Measurements from ENCODE around the gene EEF1A2.
"Not testable (repeated sequence)": the region's sequence is repeated elsewhere in the genome, so short reads cannot be mapped to it uniquely, and the experiment has no call there.

The EEF1A2 gene

GRCh38 chr20:63487781-63488241, 11.1 kb downstream of the EEF1A2 start:
- Histone ChIP-seq H3K4me1 (peaks cover 11% of the 10 kb centered on the region; the same call in 1 of the 2 replicates), H3K4me3 (no peak overlapping the region), H3K27me3 (ENCODE audit: low read depth) (no peaks in the 10 kb centered on the region), H3K36me3 (replicated peaks) (peaks cover 42% of the 10 kb centered on the region), H3K9me3 (no peaks in the 10 kb centered on the region)
- no peak for DNase-seq (ENCODE audit: low spot score in 2 of 2)
- in situ Hi-C loops (cut with MboI; ENCODE audit: low sequenced_read_pairs): no loop called here

- peaks cover 41% of the 10 kb centered on the region for H3K36me3 ChIP-seq (replicated peaks)
- H3K4me1 ChIP-seq: peaks cover 11% of the 10 kb centered on the region; the same call in 1 of the 2 replicates
- no peak for DNase-seq (ENCODE audit: low spot score in 2 of 2)
- H3K4me3 ChIP-seq: no peak overlapping the region
- no peaks in the 10 kb centered on the region for H3K27me3 ChIP-seq (ENCODE audit: low read depth)
- no peaks in the 10 kb centered on the region for H3K9me3 ChIP-seq
- in situ Hi-C loops (cut with MboI; ENCODE audit: low sequenced_read_pairs): no loop called here
These were observed 11.6 kb downstream of the EEF1A2 start for GRCh38 chr20:63487116-63487764.

GRCh38 chr20:63486300-63486855, 12.5 kb downstream of the EEF1A2 start:
- H3K4me3 ChIP-seq: no peak overlapping the region
- no peaks in the 10 kb centered on the region for H3K27me3 ChIP-seq (ENCODE audit: low read depth)
- no peaks in the 10 kb centered on the region for H3K9me3 ChIP-seq
- in situ Hi-C loops (cut with MboI; ENCODE audit: low sequenced_read_pairs): no loop called here
- DNase-seq (ENCODE audit: low spot score in 2 of 2): peak in 1 of 2 experiments; percentile 44
- peaks cover 36% of the 10 kb centered on the region for H3K36me3 ChIP-seq (replicated peaks)
- peaks cover 11% of the 10 kb centered on the region; the same call in 1 of the 2 replicates for H3K4me1 ChIP-seq

- Histone ChIP-seq H3K4me1 (peaks cover 11% of the 10 kb centered on the region; the same call in 1 of the 2 replicates), H3K4me3 (no peak overlapping the region), H3K36me3 (replicated peaks) (peaks cover 20% of the 10 kb centered on the region), H3K9me3 (no peaks in the 10 kb centered on the region), H3K27me3 (ENCODE audit: low read depth) (no peaks in the 10 kb centered on the region)
- in situ Hi-C loops (cut with MboI; ENCODE audit: low sequenced_read_pairs): no loop called here
- DNase-seq (ENCODE audit: low spot score in 2 of 2): no peak
These were observed 14.1 kb downstream of the EEF1A2 start for GRCh38 chr20:63484651-63485403.

GRCh38 chr20:63484236-63484635, 14.6 kb downstream of the EEF1A2 start:
- Histone ChIP-seq H3K4me1 (peaks cover 11% of the 10 kb centered on the region; the same call in 1 of the 2 replicates), H3K4me3 (no peak overlapping the region), H3K36me3 (replicated peaks) (peaks cover 14% of the 10 kb centered on the region), H3K27me3 (ENCODE audit: low read depth) (no peaks in the 10 kb centered on the region; the same call in 1 of the 2 replicates), H3K9me3 (no peaks in the 10 kb centered on the region)
- DNase-seq (ENCODE audit: low spot score in 2 of 2): peak in 1 of 2 experiments; percentile 36
- in situ Hi-C loops (cut with MboI; ENCODE audit: low sequenced_read_pairs): no loop called here

GRCh38 chr20:63483834-63484233, 15.0 kb downstream of the EEF1A2 start:
- peaks cover under 1% of the 10 kb centered on the region; the same call in 1 of the 2 replicates for H3K27me3 ChIP-seq (ENCODE audit: low read depth)
- H3K4me1 ChIP-seq: peaks cover 11% of the 10 kb centered on the region; the same call in 1 of the 2 replicates
- peak in 1 of 2 experiments; percentile 60 for DNase-seq (ENCODE audit: low spot score in 2 of 2)
- in situ Hi-C loops (cut with MboI; ENCODE audit: low sequenced_read_pairs): no loop called here
- no peaks in the 10 kb centered on the region for H3K9me3 ChIP-seq
- H3K36me3 ChIP-seq (replicated peaks): peaks cover 10% of the 10 kb centered on the region
- no peak overlapping the region for H3K4me3 ChIP-seq

GRCh38 chr20:63482021-63482587, 16.8 kb downstream of the EEF1A2 start:
- in situ Hi-C loops (cut with MboI; ENCODE audit: low sequenced_read_pairs): no loop called here
- no peak for DNase-seq (ENCODE audit: low spot score in 2 of 2)
- H3K27me3 ChIP-seq (ENCODE audit: low read depth): peaks cover 10% of the 10 kb centered on the region
- no peak overlapping the region for H3K4me3 ChIP-seq
- peaks cover 11% of the 10 kb centered on the region; the same call in 1 of the 2 replicates for H3K4me1 ChIP-seq
- no peaks in the 10 kb centered on the region for H3K9me3 ChIP-seq
- no peaks in the 10 kb centered on the region for H3K36me3 ChIP-seq (replicated peaks)

GRCh38 chr20:63481503-63481902, 17.4 kb downstream of the EEF1A2 start:
- no peak for DNase-seq (ENCODE audit: low spot score in 2 of 2)

GRCh38 chr20:63479695-63480419, 19.0 kb downstream of the EEF1A2 start:
- H3K4me3 ChIP-seq; H3K36me3 ChIP-seq (replicated peaks); in situ Hi-C loops (cut with MboI; ENCODE audit: low sequenced_read_pairs); DNase-seq (ENCODE audit: low spot score in 2 of 2); H3K9me3 ChIP-seq: not testable (repeated sequence)
- Histone ChIP-seq H3K4me1 (peaks cover 11% of the 10 kb centered on the region; the same call in 1 of the 2 replicates), H3K27me3 (ENCODE audit: low read depth) (peaks cover 23% of the 10 kb centered on the region)

More at GRCh38 chr20:63481503-63481902, 17.4 kb downstream of the EEF1A2 start:
- Histone ChIP-seq H3K4me1 (peaks cover 11% of the 10 kb centered on the region; the same call in 1 of the 2 replicates), H3K27me3 (ENCODE audit: low read depth) (peaks cover 11% of the 10 kb centered on the region), H3K4me3 (no peak overlapping the region), H3K36me3 (replicated peaks) (no peaks in the 10 kb centered on the region), H3K9me3 (no peaks in the 10 kb centered on the region)
- in situ Hi-C loops (cut with MboI; ENCODE audit: low sequenced_read_pairs): no loop called here

GRCh38 chr20:63478346-63479302, 20.3 kb downstream of the EEF1A2 start:
- peaks cover 34% of the 10 kb centered on the region for H3K27me3 ChIP-seq (ENCODE audit: low read depth)
- H3K36me3 ChIP-seq (replicated peaks): no peaks in the 10 kb centered on the region
- peaks cover 7% of the 10 kb centered on the region; the same call in 1 of the 2 replicates for H3K4me1 ChIP-seq
- no peak for DNase-seq (ENCODE audit: low spot score in 2 of 2)
- in situ Hi-C loops (cut with MboI; ENCODE audit: low sequenced_read_pairs): no loop called here
- no peaks in the 10 kb centered on the region for H3K9me3 ChIP-seq
- H3K4me3 ChIP-seq: no peak overlapping the region

- Histone ChIP-seq H3K9me3 (no peaks in the 10 kb centered on the region), H3K4me3 (no peak overlapping the region), H3K27me3 (ENCODE audit: low read depth) (peaks cover 40% of the 10 kb centered on the region), H3K36me3 (replicated peaks) (no peaks in the 10 kb centered on the region), H3K4me1 (peaks cover under 1% of the 10 kb centered on the region; the same call in 1 of the 2 replicates)
- in situ Hi-C loops (cut with MboI; ENCODE audit: low sequenced_read_pairs): no loop called here
- no peak for DNase-seq (ENCODE audit: low spot score in 2 of 2)
These were observed 20.9 kb downstream of the EEF1A2 start for GRCh38 chr20:63477944-63478343.

GRCh38 chr20:63477061-63477616, 21.7 kb downstream of the EEF1A2 start:
- Histone ChIP-seq H3K9me3 (no peaks in the 10 kb centered on the region), H3K4me1 (no peaks in the 10 kb centered on the region), H3K36me3 (replicated peaks) (no peaks in the 10 kb centered on the region), H3K4me3 (no peak overlapping the region), H3K27me3 (ENCODE audit: low read depth) (peaks cover 40% of the 10 kb centered on the region)
- DNase-seq (ENCODE audit: low spot score in 2 of 2): no peak
- in situ Hi-C loops (cut with MboI; ENCODE audit: low sequenced_read_pairs): no loop called here

Data from HAP-1 (cell line).